RWPE1 (cell line): ENCODE data around the gene PRKCQ.
"Not testable (repeated sequence)": the region's sequence is repeated elsewhere in the genome, so short reads cannot be mapped to it uniquely, and the experiment has no call there.

Experiments
- CTCF ChIA-PET: fragments of 350-600 bp; sonication (Branson Sonifier 250); formaldehyde crosslinking; extraction: SDS; loops from one replicate; lab custom pipeline; 2021; lab: Yijun Ruan, JAX
- POLR2A ChIA-PET: fragments of 400-600 bp; formaldehyde crosslinking; extraction: SDS; loops from one replicate; lab custom pipeline; 2020; ENCODE audit warnings: antibody characterized with exemption; ENCODE audit not compliant: low non-redundant PET; lab: Yijun Ruan, JAX
- DNase-seq: peaks from one replicate; pipeline ENCODE4 v3.0.0; 2012; ENCODE audit warnings: low spot score
- H3K27ac ChIP-seq: fragments of 450-650 bp; 2 replicates; pipeline ENCODE4 v1.5.1; 2017
- TF ChIP-seq, protein P1 (sequence below): fragments of 450-650 bp; conservative IDR thresholded peaks from 2 replicates; pipeline ENCODE4 v1.5.1; 2017; ENCODE audit warnings: low read depth, mild to moderate bottlenecking

Gene PRKCQ

DNA sequence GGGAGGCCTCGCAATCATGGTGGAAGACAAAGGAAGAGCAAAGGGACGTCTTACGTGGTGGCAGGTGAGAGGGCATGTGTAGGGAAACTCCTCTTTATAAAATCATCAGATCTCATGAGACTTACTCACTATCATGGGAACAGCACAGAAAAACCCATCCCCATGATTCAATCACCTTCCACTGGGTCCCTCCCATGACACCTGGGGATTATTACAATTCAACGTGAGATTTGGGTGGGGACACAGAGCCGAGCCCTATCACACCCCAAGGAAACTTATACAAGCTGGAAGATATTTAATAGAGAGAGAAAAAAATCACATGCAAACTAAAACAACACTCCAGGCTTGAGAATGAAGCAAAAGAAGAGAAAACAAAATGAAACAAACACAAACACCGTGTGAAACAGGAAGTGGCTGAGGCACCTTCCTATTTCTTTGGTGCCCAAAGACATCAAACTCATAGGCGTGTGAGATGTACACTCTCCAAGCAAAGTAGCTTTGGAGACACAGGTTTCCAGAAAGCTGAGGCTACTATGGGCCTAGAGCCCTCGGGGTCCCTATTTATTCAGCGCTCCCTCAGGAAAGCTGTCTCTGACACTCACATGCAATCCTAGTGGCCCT, 97.2 kb downstream of the PRKCQ start:
- ChIA-PET POLR2A (no interaction called here), CTCF (interaction anchor here (0.6 kb wide), 1 partner anchor 98 kb away, joined by 3 read pairs; no protein-coding TSS in a partner anchor)
- no peak overlapping the region for H3K27ac ChIP-seq
- no peak for DNase-seq
- TF ChIP-seq, protein P1, sequence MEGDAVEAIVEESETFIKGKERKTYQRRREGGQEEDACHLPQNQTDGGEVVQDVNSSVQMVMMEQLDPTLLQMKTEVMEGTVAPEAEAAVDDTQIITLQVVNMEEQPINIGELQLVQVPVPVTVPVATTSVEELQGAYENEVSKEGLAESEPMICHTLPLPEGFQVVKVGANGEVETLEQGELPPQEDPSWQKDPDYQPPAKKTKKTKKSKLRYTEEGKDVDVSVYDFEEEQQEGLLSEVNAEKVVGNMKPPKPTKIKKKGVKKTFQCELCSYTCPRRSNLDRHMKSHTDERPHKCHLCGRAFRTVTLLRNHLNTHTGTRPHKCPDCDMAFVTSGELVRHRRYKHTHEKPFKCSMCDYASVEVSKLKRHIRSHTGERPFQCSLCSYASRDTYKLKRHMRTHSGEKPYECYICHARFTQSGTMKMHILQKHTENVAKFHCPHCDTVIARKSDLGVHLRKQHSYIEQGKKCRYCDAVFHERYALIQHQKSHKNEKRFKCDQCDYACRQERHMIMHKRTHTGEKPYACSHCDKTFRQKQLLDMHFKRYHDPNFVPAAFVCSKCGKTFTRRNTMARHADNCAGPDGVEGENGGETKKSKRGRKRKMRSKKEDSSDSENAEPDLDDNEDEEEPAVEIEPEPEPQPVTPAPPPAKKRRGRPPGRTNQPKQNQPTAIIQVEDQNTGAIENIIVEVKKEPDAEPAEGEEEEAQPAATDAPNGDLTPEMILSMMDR = no peak

DNA sequence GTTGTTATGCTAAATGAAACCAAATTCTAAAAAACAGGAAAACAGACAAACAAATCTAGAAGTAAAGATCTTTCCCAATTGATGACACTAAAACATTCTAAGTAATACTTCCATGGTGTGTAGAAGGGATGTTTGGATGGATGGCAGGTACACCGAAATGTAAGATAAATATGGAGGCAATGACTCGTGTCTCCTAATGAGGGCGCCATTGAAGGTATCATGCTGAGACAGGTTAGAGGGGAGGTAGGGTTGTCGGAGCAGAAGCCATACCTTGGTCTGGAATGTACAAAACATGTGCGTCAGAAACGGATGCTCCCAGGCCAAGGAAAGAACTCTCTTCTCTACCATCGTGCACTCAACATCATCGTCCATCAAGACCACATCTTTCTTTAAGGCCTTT, 101.4 kb downstream of the PRKCQ start:
- no peak overlapping the region for H3K27ac ChIP-seq
- CTCF ChIA-PET = no interaction called here

DNA sequence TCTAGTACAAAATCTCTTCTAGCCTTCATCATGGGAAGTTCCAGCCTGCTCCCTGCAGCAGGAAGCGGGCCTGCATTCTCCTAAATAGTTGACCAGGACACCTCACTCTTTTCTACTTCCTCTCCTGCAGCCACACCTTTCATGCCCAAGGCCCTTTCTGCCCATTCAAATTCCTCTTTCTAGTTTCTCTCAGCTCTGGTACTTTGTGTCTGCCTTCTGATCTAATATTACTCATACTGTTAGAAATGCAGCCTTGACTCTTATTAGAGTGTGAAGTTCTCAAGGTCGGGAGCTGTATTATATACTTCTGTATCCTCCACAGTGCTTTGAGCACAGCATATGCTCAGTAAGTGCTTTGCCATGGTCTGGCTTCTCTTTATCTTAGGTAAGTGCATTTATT, 103.1 kb downstream of the PRKCQ start:
- peak; percentile 66 for DNase-seq
- ChIA-PET CTCF (no interaction called here), POLR2A (no interaction called here)
- TF ChIP-seq, protein P1 = no peak
- H3K27ac ChIP-seq = no peak overlapping the region

More for the DNA sequence above, 101.4 kb downstream of the PRKCQ start:
- TF ChIP-seq, protein P1 = no peak
- POLR2A ChIA-PET = no interaction called here
- no peak for DNase-seq

DNA sequence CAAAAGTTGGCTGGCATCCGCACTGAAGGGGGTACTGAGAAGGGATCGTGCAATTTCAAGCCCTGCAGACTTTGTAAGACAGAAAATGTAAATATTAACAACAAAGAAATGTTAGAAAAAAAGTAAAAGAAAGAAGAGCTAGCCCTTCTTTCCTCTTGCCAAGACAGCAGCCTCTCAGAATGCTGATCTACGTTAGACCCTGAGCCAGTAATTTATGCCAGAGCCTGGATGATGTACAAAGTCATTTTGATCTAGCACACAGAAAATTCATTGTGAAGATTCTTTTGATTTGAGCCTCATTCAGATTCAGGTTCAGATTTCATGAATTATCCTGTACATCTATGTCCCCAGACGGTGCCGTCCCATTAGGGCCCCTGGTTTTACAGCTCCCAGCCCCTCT, 105.2 kb downstream of the PRKCQ start:
- CTCF ChIA-PET = no interaction called here
- no peak overlapping the region for H3K27ac ChIP-seq
- TF ChIP-seq, protein P1 = no peak
- POLR2A ChIA-PET = no interaction called here
- no peak for DNase-seq

DNA sequence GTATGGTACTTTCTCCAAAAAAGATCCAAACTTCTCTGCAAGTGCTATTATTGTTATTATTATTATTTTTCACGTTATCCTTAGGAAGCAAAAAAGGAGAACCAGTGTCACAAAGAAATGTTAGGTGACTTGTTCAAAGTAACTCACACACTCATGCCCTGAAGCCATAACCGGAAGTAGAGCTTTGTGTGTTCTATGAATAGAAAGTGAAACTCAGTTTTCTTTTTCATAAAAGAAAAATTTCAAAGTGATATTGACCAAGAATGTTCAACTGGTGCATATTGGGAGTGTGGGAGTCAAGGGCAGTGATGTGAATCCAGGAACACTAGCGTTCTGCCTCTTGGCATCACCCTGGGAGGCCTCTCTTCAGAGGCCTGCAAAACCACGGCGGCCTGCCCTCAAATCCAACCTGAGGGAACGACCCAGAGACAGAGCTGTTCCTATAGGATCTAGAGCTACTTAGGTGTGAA, 106.1 kb downstream of the PRKCQ start:
- no peak for DNase-seq
- POLR2A ChIA-PET = no interaction called here
- TF ChIP-seq, protein P1 = no peak
- H3K27ac ChIP-seq = no peak overlapping the region
- CTCF ChIA-PET = interaction anchor here (0.7 to 1.0 kb wide), 3 partner anchors 19 to 681 kb away, joined by 3 to 4 read pairs (median 3); no protein-coding TSS in a partner anchor

DNA sequence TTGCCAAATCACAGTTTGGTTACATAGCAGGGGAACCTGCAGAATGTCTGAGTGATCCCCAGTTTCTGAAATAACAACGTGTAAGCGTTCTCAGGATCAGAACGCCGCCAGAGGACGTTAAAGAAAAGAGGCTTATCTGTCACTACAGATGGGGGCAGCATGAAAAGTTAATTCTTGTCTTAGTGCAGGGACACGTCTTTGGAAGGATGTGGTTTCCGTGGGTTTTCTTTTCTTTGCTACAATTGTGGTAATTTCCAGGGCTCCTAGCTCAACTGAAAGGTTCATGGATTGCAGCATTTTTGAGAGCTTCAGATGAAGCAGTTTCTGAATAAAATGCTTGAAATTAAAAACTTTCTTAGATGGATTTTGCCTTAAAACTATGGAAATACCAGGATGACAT, 106.6 kb downstream of the PRKCQ start:
- H3K27ac ChIP-seq = no peak overlapping the region
- ChIA-PET CTCF (interaction anchor here (0.7 to 1.0 kb wide), 2 partner anchors 20 to 28 kb away, joined by 3 read pairs; no protein-coding TSS in a partner anchor), POLR2A (no interaction called here)
- no peak for DNase-seq
- TF ChIP-seq, protein P1 = no peak

DNA sequence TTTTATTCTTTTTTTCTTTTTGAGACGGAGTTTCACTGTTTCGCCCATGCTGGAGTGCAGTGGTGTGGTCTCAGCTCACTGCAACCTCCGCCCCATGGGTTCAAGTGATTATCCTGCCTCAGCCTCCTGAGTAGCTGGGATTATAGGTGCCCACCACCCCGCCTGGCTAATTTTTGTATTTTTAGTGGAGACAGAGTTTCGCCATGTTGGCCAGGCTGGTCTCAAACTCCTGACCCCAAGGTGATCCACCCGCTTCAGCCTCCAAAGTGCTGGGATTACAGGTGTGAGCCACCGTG, 107.4 kb downstream of the PRKCQ start:
- CTCF ChIA-PET, H3K27ac ChIP-seq, POLR2A ChIA-PET, DNase-seq: not testable (repeated sequence)
